K562 (cell line): Measurements from ENCODE around the gene ARHGDIA. TPM values are rescaled to one million over a fixed set of nuclear protein-coding genes. Genes with fewer than 3 reads are reported as not detected.

Source experiments
- ARHGAP35 ChIP-seq: fragments of 450-650 bp; IDR thresholded peaks from 2 replicates; pipeline ENCODE4 v1.6.1; 2018; ENCODE audit not compliant: partially characterized antibody
- ARID2 ChIP-seq: fragments of 450-650 bp; IDR thresholded peaks from 2 replicates; pipeline ENCODE4 v1.6.1; 2017; ENCODE audit warnings: antibody characterized with exemption, mild to moderate bottlenecking
- BHLHE40 ChIP-seq: IDR thresholded peaks from 2 replicates; pipeline ENCODE4 v1.6.1; 2011; ENCODE audit warnings: low read length, improper control_type of control experiment
- CREBBP ChIP-seq: IDR thresholded peaks from one replicate; pipeline ENCODE4 v1.6.1; 2012; ENCODE audit warnings: low read depth, mild to moderate bottlenecking, control low read depth, inconsistent platforms, low read length
- E2F1 ChIP-seq: sonication (generic); formaldehyde crosslinking; IDR thresholded peaks from 2 replicates; pipeline ENCODE4 v1.8.1; 2023; ENCODE audit warnings: mild to moderate bottlenecking, missing genetic modification reagents, moderate library complexity
- E2F6 ChIP-seq, 2 experiments: IDR thresholded peaks; 2 replicates each; pipeline ENCODE4 v1.6.1; 2011; ENCODE audit warnings: borderline replicate concordance in 1 of 2, control low read depth in 1 of 2, low read depth in 1 of 2, low read length in 1 of 2, mild to moderate bottlenecking in 1 of 2, mixed read lengths in 1 of 2, moderate library complexity in 1 of 2; ENCODE audit not compliant: insufficient read depth in 1 of 2, insufficient read length in 1 of 2, poor library complexity in 1 of 2, severe bottlenecking in 1 of 2; ENCODE audit errors: extremely low read depth in 1 of 2
- GABPB1 ChIP-seq: sonication (generic); formaldehyde crosslinking; IDR thresholded peaks from 2 replicates; pipeline ENCODE4 v1.8.0; 2022; ENCODE audit warnings: mild to moderate bottlenecking, missing genetic modification reagents
- HDAC1 ChIP-seq, 2 experiments: fragments of 450-650 bp; IDR thresholded peaks; 2 replicates each; pipeline ENCODE4 v1.6.1; 2016 to 2017; ENCODE audit warnings: inconsistent platforms in 1 of 2, mild to moderate bottlenecking in 1 of 2, moderate library complexity in 1 of 2
- HDAC2 ChIP-seq: fragments of 450-650 bp; IDR thresholded peaks from 2 replicates; pipeline ENCODE4 v1.6.1; 2016; ENCODE audit warnings: mild to moderate bottlenecking
- ILF3 ChIP-seq: fragments of 450-650 bp; IDR thresholded peaks from 2 replicates; pipeline ENCODE4 v1.6.1; 2018; ENCODE audit warnings: antibody characterized with exemption, mild to moderate bottlenecking, moderate library complexity, borderline replicate concordance
- JUND ChIP-seq, 2 experiments: IDR thresholded peaks; 2 replicates in 1 of 2; 3 replicates in 1 of 2; pipeline ENCODE4 v1.6.1; 2011; ENCODE audit warnings: borderline replicate concordance in 2 of 2, low read depth in 2 of 2, low read length in 2 of 2, improper control_type of control experiment in 1 of 2, missing biosample characterization in 1 of 2, missing genetic modification characterization in 1 of 2, missing genetic modification reagents in 1 of 2
- LEF1 ChIP-seq: fragments of 450-650 bp; IDR thresholded peaks from 2 replicates; pipeline ENCODE4 v1.6.1; 2016; ENCODE audit warnings: mild to moderate bottlenecking
- MCM3 ChIP-seq: fragments of 450-650 bp; IDR thresholded peaks from 2 replicates; pipeline ENCODE4 v1.6.1; 2016
- MYNN ChIP-seq, 2 experiments: sonication (generic); formaldehyde crosslinking in 1 of 2; IDR thresholded peaks; 2 replicates each; pipeline versions ENCODE4 v1.5.0 to v1.6.1; 2016 to 2020; ENCODE audit warnings: antibody characterized with exemption in 1 of 2, missing genetic modification reagents in 1 of 2
- PHF21A ChIP-seq: fragments of 450-650 bp; IDR thresholded peaks from 2 replicates; pipeline ENCODE4 v1.6.1; 2017; ENCODE audit warnings: low read depth, borderline replicate concordance
- POLR2B ChIP-seq: fragments of 450-650 bp; IDR thresholded peaks from 2 replicates; pipeline ENCODE4 v1.6.1; 2018; ENCODE audit warnings: low read depth; ENCODE audit not compliant: partially characterized antibody
- RBBP5 ChIP-seq: fragments of 200-600 bp; sonication (generic); IDR thresholded peaks from 2 replicates; pipeline ENCODE4 v1.6.1; 2012; ENCODE audit warnings: borderline replicate concordance, mild to moderate bottlenecking, low read length, control low read depth, inconsistent platforms; ENCODE audit not compliant: insufficient read depth, poor library complexity, severe bottlenecking
- SP1 ChIP-seq: sonication (generic); formaldehyde crosslinking; IDR thresholded peaks from 2 replicates; pipeline ENCODE4 v1.8.1; 2022; ENCODE audit warnings: mild to moderate bottlenecking, missing genetic modification reagents
- SREBF2 ChIP-seq: sonication (generic); formaldehyde crosslinking; IDR thresholded peaks from 2 replicates; pipeline ENCODE4 v1.4.0; 2020; ENCODE audit warnings: mild to moderate bottlenecking, missing genetic modification reagents
- THRAP3 ChIP-seq: fragments of 450-650 bp; IDR thresholded peaks from 2 replicates; pipeline ENCODE4 v1.6.1; 2016; ENCODE audit warnings: mild to moderate bottlenecking, inconsistent platforms, borderline replicate concordance
- ZNF143 ChIP-seq: sonication (generic); formaldehyde crosslinking; IDR thresholded peaks from 2 replicates; pipeline ENCODE4 v1.9.0; 2022; ENCODE audit warnings: mild to moderate bottlenecking, missing genetic modification reagents
- ZNF23 ChIP-seq: fragments of 250-450 bp; sonication (Bioruptor Pico); IDR thresholded peaks from 2 replicates; pipeline ENCODE4 v1.4.0; 2020; ENCODE audit warnings: mild to moderate bottlenecking
- ZNF263 ChIP-seq: sonication (generic); formaldehyde crosslinking; IDR thresholded peaks from 2 replicates; pipeline ENCODE4 v1.8.0; 2022; ENCODE audit warnings: mild to moderate bottlenecking, missing genetic modification reagents, borderline replicate concordance
- ZNF584 ChIP-seq: fragments of 200-800 bp; sonication (Bioruptor generic); IDR thresholded peaks from 2 replicates; pipeline ENCODE4 v1.6.1; 2016; ENCODE audit warnings: low read depth, mild to moderate bottlenecking, missing genetic modification characterization, missing compliant biosample characterization
- ZNF707 ChIP-seq: fragments of 250-450 bp; sonication (Bioruptor Pico); conservative IDR thresholded peaks from 2 replicates; pipeline ENCODE4 v1.8.0; 2022; ENCODE audit warnings: inconsistent platforms, mild to moderate bottlenecking, moderate library complexity
- polyA plus RNA-seq, 8 experiments: library from polyadenylated mRNA; depleted of rRNA in 4 of 8; stranded (reverse) in 5 of 8; unstranded in 3 of 8; fragments of >200 nt; fragmentation: Nextera tagmentation in 2 of 8; fragmentation: Illumina TruSeq in 1 of 8; extraction: Ambion mirVana in 2 of 8; extraction: Trizol in 1 of 8; gene quantifications; 2 replicates each; pipeline versions ENCODE4 v1.2.1 to v1.2.3, GENCODE V29; 2011 to 2014; ENCODE audit warnings: inconsistent platforms in 1 of 8, missing spikeins in 1 of 8
- total RNA-seq, 7 experiments: library from RNA; depleted of rRNA in 6 of 7; stranded (reverse); fragments of >200 nt in 6 of 7; fragmentation: Illumina TruSeq in 2 of 7; extraction: Trizol in 2 of 7; gene quantifications; 2 replicates each; pipeline versions ENCODE4 v1.2.1 to v1.2.3, GENCODE V29; 2011 to 2021; ENCODE audit warnings: low replicate concordance in 1 of 7

Gene ARHGDIA
- total and polyA plus RNA-seq, 9 of the 15 experiments (the other 6 are each of a cell fraction or from before 2014, with no cell fraction given) = 9.6 to 340 (median 97.6) TPM

GRCh38 chr17:81866440-81867169 lies 4.5 kb downstream of the ARHGDIA start (continued):
- TF ChIP-seq E2F6 (IDR thresholded peaks at IDR 0.05; ENCODE audit: borderline replicate concordance in 1 of 2, extremely low read depth in 1 of 2, insufficient read depth in 1 of 2, insufficient read length in 1 of 2, low read depth in 1 of 2, low read length in 1 of 2, poor library complexity in 1 of 2, severe bottlenecking in 1 of 2) = no peak
- no peak for TF ChIP-seq SREBF2 (CRISPR knock-in tag)
- peak; percentile 89 for TF ChIP-seq MYNN (IDR thresholded peaks at IDR 0.05)
- TF ChIP-seq MYNN (CRISPR knock-in tag; IDR thresholded peaks at IDR 0.05) = no peak
- TF ChIP-seq ARHGAP35 = no peak
- TF ChIP-seq SP1 = peak; percentile 61
- no peak for TF ChIP-seq BHLHE40
- no peak for TF ChIP-seq LEF1
- TF ChIP-seq E2F1 (CRISPR knock-in tag) = no peak
- TF ChIP-seq ILF3 = no peak
- TF ChIP-seq ARID2 = no peak
- TF ChIP-seq RBBP5 = no peak
- no peak for TF ChIP-seq ZNF707 (CRISPR knock-in tag)
- no peak for TF ChIP-seq CREBBP
- TF ChIP-seq POLR2B = peak; percentile 35
- TF ChIP-seq ZNF263 = no peak
- no peak for TF ChIP-seq HDAC1 (IDR thresholded peaks at IDR 0.05)
- no peak for TF ChIP-seq PHF21A
- no peak for TF ChIP-seq ZNF584 (CRISPR knock-in tag)
- no peak for TF ChIP-seq MCM3
- no peak for TF ChIP-seq HDAC2
- 0 out of 2 replicates have a peak, but pooled peaks have one; percentile 21 for TF ChIP-seq THRAP3
- no peak for TF ChIP-seq ZNF143 (CRISPR knock-in tag)
- TF ChIP-seq GABPB1 (CRISPR knock-in tag) = no peak
- TF ChIP-seq JUND (IDR thresholded peaks at IDR 0.05; ENCODE audit: borderline replicate concordance, low read depth, low read length) = no peak
- TF ChIP-seq JUND (tag; IDR thresholded peaks at IDR 0.05; ENCODE audit: borderline replicate concordance, low read depth, low read length) = no peak
- no peak for TF ChIP-seq ZNF23 (CRISPR knock-in tag)
